CD4-positive, alpha-beta T cell (primary cell): ENCODE data around the gene ELOB. TPM values are rescaled to one million over a fixed set of nuclear protein-coding genes. Genes with fewer than 3 reads are reported as not detected.

Experiments
- ATAC-seq: fragments of 200-7000 bp; cut with Tn5 transposase; one replicate; pipeline ENCODE4 v1.10.0; 2022; ENCODE audit warnings: mild to moderate bottlenecking; ENCODE audit not compliant: poor library complexity
- CTCF ChIA-PET: fragments of 350-600 bp; sonication (Branson Sonifier 250); formaldehyde crosslinking; loops from one replicate; lab custom pipeline; 2021; ENCODE audit warnings: antibody characterized with exemption, inconsistent platforms; lab: Charles Lee
- POLR2A ChIA-PET: fragments of 350-600 bp; sonication (Branson Sonifier 250); formaldehyde crosslinking; loops from one replicate; lab custom pipeline; 2021; ENCODE audit warnings: antibody characterized with exemption, inconsistent platforms; lab: Charles Lee
- DNase-seq, 14 experiments: peaks; one replicate each; pipeline ENCODE4 v3.0.0-alpha.2; 2013 to 2020; ENCODE audit warnings: mixed read lengths in 2 of 14
- H3K27ac ChIP-seq, 2 donors: one replicate each; pipeline versions ENCODE4 v1.5.1 to v1.7.0; 2013; ENCODE audit warnings: low read length in 2 of 2, low read depth in 1 of 2, mild to moderate bottlenecking in 1 of 2
- H3K27me3 ChIP-seq, 2 experiments: 1 replicate in 1 of 2; 2 replicates in 1 of 2; pipeline versions ENCODE4 v1.6.1 to v1.7.0; 2013; ENCODE audit warnings: low read length in 2 of 2, control low read depth in 1 of 2, mild to moderate bottlenecking in 1 of 2, moderate library complexity in 1 of 2; ENCODE audit not compliant: insufficient read depth in 2 of 2, control insufficient read depth in 1 of 2
- H3K36me3 ChIP-seq: one replicate; pipeline ENCODE4 v1.6.1; 2013; ENCODE audit warnings: low read length, control low read depth; ENCODE audit not compliant: insufficient read depth
- H3K4me1 ChIP-seq: one replicate; pipeline ENCODE4 v1.6.1; 2013; ENCODE audit warnings: low read length, control low read depth; ENCODE audit not compliant: insufficient read depth
- H3K4me3 ChIP-seq: one replicate; pipeline ENCODE4 v1.5.1; 2013; ENCODE audit warnings: mild to moderate bottlenecking, low read length, moderate library complexity
- H3K9me3 ChIP-seq, 2 experiments: 1 replicate in 1 of 2; 2 replicates in 1 of 2; pipeline versions ENCODE4 v1.6.1 to v1.7.0; 2013; ENCODE audit warnings: low read length in 2 of 2, mild to moderate bottlenecking in 2 of 2, control low read depth in 1 of 2, moderate library complexity in 1 of 2; ENCODE audit not compliant: control insufficient read depth in 1 of 2, insufficient read depth in 1 of 2
- H3K27ac Mint-ChIP-seq: one replicate; pipeline ENCODE4 v1.8.0; 2020; ENCODE audit warnings: mixed read lengths
- H3K27me3 Mint-ChIP-seq: one replicate; pipeline ENCODE4 v1.8.0; 2021; ENCODE audit warnings: mixed read lengths
- H3K36me3 Mint-ChIP-seq: one replicate; pipeline ENCODE4 v1.8.0; 2021; ENCODE audit warnings: low read depth, mixed read lengths
- H3K4me1 Mint-ChIP-seq: one replicate; pipeline ENCODE4 v1.8.0; 2021; ENCODE audit warnings: low read depth, mixed read lengths
- H3K4me3 Mint-ChIP-seq: one replicate; pipeline ENCODE4 v1.8.0; 2020; ENCODE audit warnings: mild to moderate bottlenecking, mixed read lengths
- H3K9me3 Mint-ChIP-seq: one replicate; pipeline ENCODE4 v1.8.0; 2020; ENCODE audit warnings: mixed read lengths
- intact Hi-C, 2 experiments: fragments of 100-400 bp; cut with DNase I in 1 of 2; cut with micrococcal nuclease in 1 of 2; formaldehyde crosslinking; loops; one replicate each; pipeline versions ENCODE4 v1.15.1 to v1.9.0; 2023 to 2025; cut with DNase I, micrococcal nuclease
- total RNA-seq, 174 experiments: library from RNA in 2 of 174; stranded (reverse) in 2 of 174; gene quantifications; one replicate each; pipeline ENCODE4 v1.2.3 and lab custom pipeline; 2021 to 2026
- TF ChIP-seq, protein P1 (sequence below): fragments of 200-600 bp; IDR thresholded peaks from one replicate; pipeline ENCODE4 v1.8.0; 2022; ENCODE audit warnings: antibody characterized with exemption, mild to moderate bottlenecking

ELOB gene
- total RNA-seq, 2 experiments from 2014 or later = 102 to 103 TPM

DNA sequence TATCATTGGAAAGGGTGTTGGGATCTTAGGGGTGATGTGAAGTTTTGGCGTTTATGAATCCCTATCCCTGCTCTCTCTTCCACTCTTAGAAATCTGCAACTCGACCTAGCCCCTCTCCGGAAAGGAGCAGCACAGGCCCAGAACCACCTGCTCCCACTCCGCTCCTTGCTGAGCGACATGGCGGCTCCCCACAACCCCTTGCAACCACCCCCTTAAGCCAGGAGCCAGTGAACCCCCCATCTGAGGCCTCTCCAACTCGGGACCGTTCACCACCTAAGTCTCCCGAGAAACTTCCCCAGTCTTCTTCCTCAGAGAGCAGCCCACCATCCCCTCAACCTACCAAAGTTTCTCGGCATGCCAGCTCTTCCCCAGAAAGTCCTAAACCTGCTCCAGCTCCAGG is 15.6 kb downstream of the ELOB start:
- H3K4me3 Mint-ChIP-seq = peak overlapping the region; percentile 25
- H3K27me3 Mint-ChIP-seq = no peaks in the 10 kb centered on the region
- no peak overlapping the region for H3K27ac ChIP-seq
- peak overlapping the region; percentile 16 for H3K27ac Mint-ChIP-seq
- peaks cover 100% of the 10 kb centered on the region for H3K36me3 ChIP-seq
- no peaks in the 10 kb centered on the region for H3K9me3 ChIP-seq
- intact Hi-C loops = no loop called here
- DNase-seq = no peak
- peaks cover 100% of the 10 kb centered on the region for H3K36me3 Mint-ChIP-seq
- CTCF ChIA-PET = no interaction called here
- H3K4me3 ChIP-seq = no peak overlapping the region
- TF ChIP-seq, protein P1, sequence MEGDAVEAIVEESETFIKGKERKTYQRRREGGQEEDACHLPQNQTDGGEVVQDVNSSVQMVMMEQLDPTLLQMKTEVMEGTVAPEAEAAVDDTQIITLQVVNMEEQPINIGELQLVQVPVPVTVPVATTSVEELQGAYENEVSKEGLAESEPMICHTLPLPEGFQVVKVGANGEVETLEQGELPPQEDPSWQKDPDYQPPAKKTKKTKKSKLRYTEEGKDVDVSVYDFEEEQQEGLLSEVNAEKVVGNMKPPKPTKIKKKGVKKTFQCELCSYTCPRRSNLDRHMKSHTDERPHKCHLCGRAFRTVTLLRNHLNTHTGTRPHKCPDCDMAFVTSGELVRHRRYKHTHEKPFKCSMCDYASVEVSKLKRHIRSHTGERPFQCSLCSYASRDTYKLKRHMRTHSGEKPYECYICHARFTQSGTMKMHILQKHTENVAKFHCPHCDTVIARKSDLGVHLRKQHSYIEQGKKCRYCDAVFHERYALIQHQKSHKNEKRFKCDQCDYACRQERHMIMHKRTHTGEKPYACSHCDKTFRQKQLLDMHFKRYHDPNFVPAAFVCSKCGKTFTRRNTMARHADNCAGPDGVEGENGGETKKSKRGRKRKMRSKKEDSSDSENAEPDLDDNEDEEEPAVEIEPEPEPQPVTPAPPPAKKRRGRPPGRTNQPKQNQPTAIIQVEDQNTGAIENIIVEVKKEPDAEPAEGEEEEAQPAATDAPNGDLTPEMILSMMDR = no peak
- H3K27me3 ChIP-seq = no peaks in the 10 kb centered on the region
- H3K4me1 Mint-ChIP-seq = peaks cover 46% of the 10 kb centered on the region
- H3K9me3 Mint-ChIP-seq = no peaks in the 10 kb centered on the region
- POLR2A ChIA-PET = no interaction called here
- H3K4me1 ChIP-seq = peaks cover 9% of the 10 kb centered on the region
- ATAC-seq = no peak

DNA sequence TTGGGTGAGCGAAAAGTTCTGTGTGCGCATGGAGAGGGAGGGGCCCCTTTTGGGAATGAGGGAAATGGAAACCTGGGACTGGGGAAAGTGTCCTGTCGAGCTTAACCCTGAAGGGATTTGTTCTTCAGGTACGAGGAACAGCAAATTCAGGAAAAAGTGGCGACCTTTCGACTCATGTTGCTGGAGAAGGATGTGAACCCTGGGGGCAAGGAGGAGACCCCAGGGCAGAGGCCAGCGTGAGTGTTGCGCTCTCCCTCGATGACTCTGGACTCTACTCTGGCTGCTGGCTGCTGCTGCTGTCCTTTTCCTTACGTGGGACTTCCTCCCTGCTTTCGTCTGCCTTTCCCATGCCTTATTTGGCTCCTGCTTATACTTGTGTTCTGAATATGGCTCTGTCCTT is 19.7 kb downstream of the ELOB start:
- H3K36me3 Mint-ChIP-seq = peaks cover 94% of the 10 kb centered on the region
- peaks cover 71% of the 10 kb centered on the region for H3K4me1 Mint-ChIP-seq
- DNase-seq (no peak), ATAC-seq (no peak)
- Histone ChIP-seq H3K27me3 (no peaks in the 10 kb centered on the region), H3K4me3 (no peak overlapping the region), H3K9me3 (no peaks in the 10 kb centered on the region), H3K27ac (no peak overlapping the region), H3K4me1 (peaks cover 43% of the 10 kb centered on the region), H3K36me3 (peaks cover 68% of the 10 kb centered on the region)
- H3K9me3 Mint-ChIP-seq = no peaks in the 10 kb centered on the region
- POLR2A ChIA-PET = interaction anchor here (0.6 to 2.2 kb wide), 5 partner anchors 9 to 84 kb away, joined by 3 to 7 read pairs (median 4); partner anchors contain the start of gene ELOB
- no peaks in the 10 kb centered on the region for H3K27me3 Mint-ChIP-seq
- no peak overlapping the region for H3K27ac Mint-ChIP-seq
- CTCF ChIA-PET = no interaction called here
- intact Hi-C loops = no loop called here
- TF ChIP-seq, protein P1 = no peak
- peak overlapping the region; percentile 13 for H3K4me3 Mint-ChIP-seq

DNA sequence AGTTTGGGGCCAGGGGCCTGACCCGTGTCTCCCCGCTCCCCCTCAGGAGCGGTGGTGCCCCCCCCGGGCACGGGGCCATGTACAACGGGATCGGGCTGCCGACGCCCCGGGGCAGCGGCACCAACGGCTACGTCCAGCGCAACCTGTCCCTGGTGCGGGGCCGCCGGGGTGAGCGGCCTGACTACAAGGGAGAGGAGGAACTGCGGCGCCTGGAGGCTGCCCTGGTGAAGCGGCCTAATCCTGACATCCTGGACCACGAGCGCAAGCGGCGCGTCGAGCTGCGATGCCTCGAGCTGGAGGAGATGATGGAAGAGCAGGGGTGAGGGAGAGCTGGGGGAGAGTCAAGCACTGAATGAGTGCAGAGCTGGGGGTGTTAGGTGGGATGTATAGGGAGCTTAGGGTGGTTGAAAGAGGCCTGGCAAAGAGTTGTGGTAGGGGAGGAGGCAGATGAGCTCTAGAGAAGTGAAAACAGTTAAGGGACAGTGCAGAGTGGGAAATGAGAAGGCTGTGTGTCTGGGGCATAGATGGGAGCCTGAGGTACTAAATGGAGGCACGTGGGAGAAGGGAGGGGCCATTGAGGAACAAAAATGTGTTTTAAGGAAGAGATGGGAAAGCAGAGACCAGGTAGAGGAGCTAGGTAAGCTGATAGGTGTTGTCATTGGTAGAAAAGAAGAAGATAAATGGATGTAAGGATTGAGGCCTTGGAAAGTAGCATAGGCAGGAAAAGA is 20.6 kb downstream of the ELOB start:
- DNase-seq = no peak
- ChIA-PET POLR2A (interaction anchor here (0.6 to 2.2 kb wide), 4 partner anchors 10 to 36 kb away, joined by 3 to 7 read pairs (median 4); partner anchors contain the start of gene ELOB), CTCF (no interaction called here)
- peaks cover 80% of the 10 kb centered on the region for H3K4me1 Mint-ChIP-seq
- peak overlapping the region; percentile 11 for H3K27ac Mint-ChIP-seq
- intact Hi-C loops = no loop called here
- ATAC-seq = no peak
- Histone ChIP-seq H3K4me3 (no peak overlapping the region), H3K4me1 (peaks cover 51% of the 10 kb centered on the region), H3K9me3 (peaks cover 0 to 6% of the 10 kb centered on the region in 2 experiments), H3K27ac (no peak overlapping the region), H3K27me3 (no peaks in the 10 kb centered on the region), H3K36me3 (peaks cover 59% of the 10 kb centered on the region)
- H3K9me3 Mint-ChIP-seq = no peaks in the 10 kb centered on the region
- no peaks in the 10 kb centered on the region for H3K27me3 Mint-ChIP-seq
- TF ChIP-seq, protein P1 = no peak
- H3K36me3 Mint-ChIP-seq = peaks cover 89% of the 10 kb centered on the region
- H3K4me3 Mint-ChIP-seq = peak overlapping the region; percentile 4
